Germinal center (tissue), 1 donor: ENCODE measurements around the gene CRYBB2.
"Not testable (repeated sequence)": the region's sequence is repeated elsewhere in the genome, so short reads cannot be mapped to it uniquely, and the experiment has no call there.

ENCODE experiments used
- DNase-seq: peaks from one replicate; pipeline ENCODE4 v3.0.0; 2012; ENCODE audit warnings: mixed read lengths, low spot score

The CRYBB2 gene

DNA sequence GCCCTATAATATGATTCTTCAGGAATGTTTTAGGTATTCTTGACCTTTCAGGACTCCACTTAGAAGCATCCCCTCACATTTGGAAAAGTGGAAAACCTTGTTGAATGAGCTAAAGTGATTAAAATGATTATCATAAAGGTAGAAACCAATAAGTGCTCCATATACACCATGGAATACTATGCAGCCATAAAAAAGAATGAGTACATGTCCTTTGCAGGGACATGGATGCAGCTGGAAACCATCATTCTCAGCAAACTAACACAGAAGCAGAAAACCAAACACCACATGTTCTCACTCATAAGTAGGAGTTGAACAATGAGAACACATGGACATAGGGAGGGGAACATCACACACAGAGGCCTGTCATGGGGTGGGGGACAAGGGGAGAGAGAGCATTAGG is 14.3 kb downstream of the CRYBB2 start:
- DNase-seq, result not testable (repeated sequence)

DNA sequence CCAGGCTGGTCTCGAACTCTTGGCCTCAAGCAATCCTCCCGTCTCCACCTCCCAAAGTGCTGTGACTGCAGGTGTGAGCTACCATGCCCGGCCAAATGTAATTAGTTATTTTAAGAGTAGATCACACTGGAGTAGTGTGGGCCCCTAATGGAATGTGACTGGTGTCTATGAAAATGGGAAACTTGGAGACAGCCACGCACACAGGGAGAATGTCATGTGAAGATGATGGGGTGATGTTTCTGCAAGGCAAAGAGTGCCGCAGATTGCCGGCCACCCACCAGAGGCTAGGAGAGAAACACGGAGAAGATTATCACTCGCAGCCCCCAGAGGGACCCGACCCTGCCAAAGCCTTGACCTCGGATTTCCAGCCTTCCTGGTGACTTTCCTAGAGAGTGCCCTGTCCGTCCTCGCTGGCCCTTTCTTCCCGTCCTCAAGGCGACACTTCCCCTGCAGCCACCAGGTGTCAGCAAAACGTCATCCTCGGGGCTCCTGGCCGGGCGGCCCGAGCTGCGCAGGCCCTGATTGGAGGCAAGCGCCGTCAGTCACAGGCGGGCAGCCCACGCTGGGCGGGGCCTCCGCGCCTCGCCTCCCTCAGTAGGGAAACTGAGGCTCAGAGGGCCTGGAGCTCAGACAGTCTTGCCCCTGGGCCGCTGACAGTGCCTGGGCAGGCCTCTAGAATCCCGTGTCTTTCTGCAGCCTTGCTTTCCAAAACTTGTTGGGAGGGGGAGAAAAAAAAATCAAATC is 16.3 kb downstream of the CRYBB2 start:
- DNase-seq, result peak; percentile 98

GRCh38 chr22:25236417-25236816 is 17.0 kb downstream of the CRYBB2 start:
- DNase-seq, result no peak

DNA sequence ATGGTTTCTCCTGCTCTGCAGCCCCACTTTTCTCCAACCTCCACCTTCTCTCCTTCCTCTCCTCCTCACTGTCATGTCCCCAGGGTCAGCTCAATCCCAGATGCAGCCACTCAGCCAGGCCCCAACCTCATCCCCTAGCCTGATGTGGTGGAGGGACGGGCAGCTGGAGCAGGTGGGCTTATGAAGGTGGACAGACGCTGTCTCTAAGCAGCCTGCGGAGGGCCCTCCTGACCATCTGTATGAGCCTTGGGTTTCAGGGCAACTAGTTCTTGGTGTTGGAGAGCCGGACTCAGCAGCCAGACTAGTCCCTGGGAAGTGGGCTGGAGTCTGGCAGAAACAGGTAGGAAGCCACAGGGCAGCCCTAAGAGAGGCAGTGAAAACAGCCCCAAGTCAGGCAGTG is 18.1 kb downstream of the CRYBB2 start:
- DNase-seq, result no peak

GRCh38 chr22:25238058-25238457 is 18.6 kb downstream of the CRYBB2 start:
- not testable (repeated sequence) for DNase-seq

DNA sequence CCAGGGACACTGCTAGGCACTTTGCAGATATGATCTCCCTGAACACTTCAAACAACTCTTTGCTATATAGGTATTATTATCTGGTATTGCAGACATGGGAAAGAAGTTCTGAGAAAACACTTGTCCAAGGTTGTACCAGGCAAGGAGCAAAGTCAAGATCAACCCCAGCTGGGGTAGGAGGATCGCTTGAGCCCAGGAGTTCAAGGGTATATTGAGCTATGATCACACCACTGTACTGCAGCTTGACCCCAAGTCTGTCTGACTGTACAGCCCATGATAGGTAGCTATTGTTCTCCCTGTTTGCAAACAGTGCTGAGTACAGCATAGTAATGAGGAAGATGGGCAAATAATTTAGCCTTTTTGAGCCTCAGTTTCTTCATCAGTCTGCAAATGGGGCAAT is 35.7 kb downstream of the CRYBB2 start:
- DNase-seq, result not testable (repeated sequence)

DNA sequence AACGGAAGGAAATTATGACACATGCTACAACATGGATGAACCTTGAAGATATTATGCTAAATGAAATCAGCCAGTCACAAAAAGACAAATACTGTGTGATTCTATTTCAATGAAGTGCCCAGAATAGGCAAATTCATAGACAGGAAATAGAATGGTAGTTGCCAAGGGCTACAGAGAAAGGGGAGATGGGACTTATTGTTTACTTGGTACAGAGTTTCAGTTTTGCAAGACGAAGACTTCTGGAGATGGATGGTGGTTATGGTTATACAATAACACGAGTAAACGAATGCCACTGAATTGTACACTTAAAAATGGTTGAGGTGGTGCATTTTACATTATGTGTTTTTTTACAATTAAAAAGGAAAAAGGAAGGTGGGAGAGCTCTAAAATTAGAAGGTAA is 48.1 kb downstream of the CRYBB2 start:
- not testable (repeated sequence) for DNase-seq

DNA sequence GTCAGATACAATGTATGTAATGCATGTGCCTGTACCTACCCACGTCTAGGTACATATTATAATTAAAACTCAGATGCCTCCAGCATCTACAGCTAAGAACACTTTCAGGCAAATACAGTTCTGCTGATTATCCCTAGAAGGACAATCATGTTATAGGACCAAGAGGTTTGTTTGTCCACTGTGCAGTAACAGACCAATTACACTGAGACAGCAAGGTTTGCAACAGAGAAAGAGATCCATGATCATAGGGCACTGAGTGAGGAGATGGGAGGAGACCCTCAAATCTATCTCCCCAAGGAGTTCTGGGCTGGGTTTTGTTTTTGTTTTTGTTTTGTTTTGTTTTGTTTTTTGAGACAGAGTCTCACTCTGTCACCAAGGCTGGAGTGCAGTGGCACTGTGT is 49.5 kb downstream of the CRYBB2 start:
- DNase-seq, result not testable (repeated sequence)

GRCh38 chr22:25270061-25270460 is 50.6 kb downstream of the CRYBB2 start:
- not testable (repeated sequence) for DNase-seq

- not testable (repeated sequence) for DNase-seq
Observed at GRCh38 chr22:25273231-25273630, 53.8 kb downstream of the CRYBB2 start.

GRCh38 chr22:25273928-25274327 is 54.5 kb downstream of the CRYBB2 start:
- DNase-seq, result not testable (repeated sequence)

DNA sequence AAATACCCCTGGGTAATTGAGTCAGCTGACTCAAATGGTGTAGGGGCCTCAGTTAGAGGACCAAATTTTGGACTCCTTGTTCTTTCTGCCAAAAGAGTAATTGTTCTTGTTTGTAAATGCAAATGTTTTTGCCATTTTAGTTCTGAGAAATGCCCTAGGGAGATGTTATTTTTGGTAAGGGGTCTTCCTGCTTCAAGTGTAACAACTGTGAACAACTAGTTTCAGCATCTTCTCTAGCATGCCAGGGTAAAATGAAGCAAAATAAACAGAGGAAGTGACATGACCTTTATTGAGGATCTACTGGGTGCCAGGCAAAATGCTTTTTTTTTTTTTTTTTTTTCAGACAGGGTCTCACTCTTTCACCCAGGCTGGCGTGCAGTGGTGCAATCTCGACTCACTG is 60.7 kb downstream of the CRYBB2 start:
- DNase-seq, result peak; percentile 10
